ENCODE results near the gene TROAP. TPM values are rescaled to one million over a fixed set of nuclear protein-coding genes. Genes with fewer than 3 reads are reported as not detected.
"Not testable (repeated sequence)": the region's sequence is repeated elsewhere in the genome, so short reads cannot be mapped to it uniquely, and the experiment has no call there.

TROAP gene
- total RNA-seq, 1 donor from 2014 or later = 66.3 TPM

GRCh38 chr12:49377386-49377785, 54.3 kb downstream of the TROAP start:
- no peak overlapping the region for H3K27ac Mint-ChIP-seq
- no peak for DNase-seq (ENCODE audit: extremely low spot score, unreplicated experiment)
- no peaks in the 10 kb centered on the region for H3K4me1 Mint-ChIP-seq (ENCODE audit: unreplicated experiment)
- H3K36me3 Mint-ChIP-seq = peaks cover 5% of the 10 kb centered on the region
- H3K4me3 Mint-ChIP-seq = no peak overlapping the region
- no peak for TF ChIP-seq CTCF (conservative IDR thresholded peaks at IDR 0.05)
- H3K9me3 Mint-ChIP-seq = peaks cover 4% of the 10 kb centered on the region
- no peaks in the 10 kb centered on the region for H3K27me3 Mint-ChIP-seq

GRCh38 chr12:49380184-49380583, 57.1 kb downstream of the TROAP start:
- DNase-seq (ENCODE audit: extremely low spot score, unreplicated experiment); H3K27ac Mint-ChIP-seq; H3K36me3 Mint-ChIP-seq: not testable (repeated sequence)

More at GRCh38 chr12:49380184-49380583, 57.1 kb downstream of the TROAP start:
- H3K27me3 Mint-ChIP-seq; H3K4me1 Mint-ChIP-seq (ENCODE audit: unreplicated experiment); H3K4me3 Mint-ChIP-seq; H3K9me3 Mint-ChIP-seq: not testable (repeated sequence)

Other genes with a start within 250 kb of the TROAP start
- gene DHH, start 228.5 kb upstream of the TROAP start, total RNA-seq (ENCODE audit: low replicate concordance) = 0.56 TPM in 1 of 2 replicates, not detected in the other
- 101 and 105 TPM in 2 replicates for gene LMBR1L, start 212.4 kb upstream of the TROAP start, total RNA-seq (ENCODE audit: low replicate concordance)
- gene TUBA1B, start 191.9 kb upstream of the TROAP start, total RNA-seq (ENCODE audit: low replicate concordance) = 664 and 1,458 TPM in 2 replicates
- 211 and 489 TPM in 2 replicates for gene TUBA1A, start 134.2 kb upstream of the TROAP start, total RNA-seq (ENCODE audit: low replicate concordance)
- 187 and 221 TPM in 2 replicates for gene TUBA1C, start 58.2 kb upstream of the TROAP start, total RNA-seq (ENCODE audit: low replicate concordance)
- gene PRPH, start 28.1 kb upstream of the TROAP start, total RNA-seq (ENCODE audit: low replicate concordance) = 1.8 and 7.3 TPM in 2 replicates
- 0.17 and 1.2 TPM in 2 replicates for gene C1QL4, start 13.9 kb downstream of the TROAP start, total RNA-seq (ENCODE audit: low replicate concordance)
- 3.6 and 5.0 TPM in 2 replicates for gene DNAJC22, start 23.6 kb downstream of the TROAP start, total RNA-seq (ENCODE audit: low replicate concordance)
- 32.0 and 40.3 TPM in 2 replicates for gene SPATS2, start 44.2 kb downstream of the TROAP start, total RNA-seq (ENCODE audit: low replicate concordance)
- gene KCNH3, start 215.8 kb downstream of the TROAP start, total RNA-seq (ENCODE audit: low replicate concordance) = 0.72 and 1.8 TPM in 2 replicates
- 60.6 and 61.8 TPM in 2 replicates for gene MCRS1, start 244.9 kb downstream of the TROAP start, total RNA-seq (ENCODE audit: low replicate concordance)